Measurements from ENCODE around the gene PTGS1. TPM values are rescaled to one million over a fixed set of nuclear protein-coding genes. Genes with fewer than 3 reads are reported as not detected.

Gene PTGS1
- total and polyA plus RNA-seq, 9 of the 15 experiments (the other 6 are each of a cell fraction or from before 2014, with no cell fraction given): 3.4 to 12.9 (median 5.3) TPM

GRCh38 chr9:122347348-122348287 lies 23.2 kb upstream of the PTGS1 start:
- no peak overlapping the region for H3K27ac ChIP-seq (ENCODE audit: extremely low read depth, low read depth, low read length)
- peaks cover 0 to 10% of the 10 kb centered on the region in 2 experiments; a peak in 2 of 5 replicates for H3K27me3 ChIP-seq (ENCODE audit: control insufficient read depth in 2 of 2, insufficient read depth in 2 of 2, low read length in 2 of 2)
- CTCF ChIA-PET (ENCODE audit: low intra/inter-chr PET ratio): interaction anchor here (1.8 to 6.0 kb wide), 2 partner anchors 222 to 225 kb away, joined by 6 to 88 read pairs; no protein-coding TSS in a partner anchor
- FAIRE-seq (no peak), DNase-seq (ENCODE audit: extremely low read depth in 1 of 4, low spot score in 3 of 4) (no peak), ATAC-seq (no peak)
- H4K20me1 ChIP-seq (replicated peaks; ENCODE audit: control insufficient read depth, insufficient read depth, low read length): no peaks in the 10 kb centered on the region; the same call in 1 of the 2 replicates
- no peak overlapping the region for H3K4me3 ChIP-seq
- in situ Hi-C loops (cut with MboI): loop anchor here (25.0 kb wide), 1 partner anchor 660 kb away; no protein-coding TSS in a partner anchor
- no TSS peak for BruUV-seq (replicated peaks)
- POLR2A ChIA-PET: no interaction called here
- intact Hi-C loops (cut with micrococcal nuclease): no loop called here
- 25% methylated on average over 14 of the region's 16 CpGs for WGBS (ENCODE audit: insufficient coverage, low coverage, missing lambda C conversion rate)
- peak overlapping the region; percentile 37; the same call in 1 of the 2 replicates for H2AFZ ChIP-seq (ENCODE audit: low read depth, low read length)
- H3K4me2 ChIP-seq (ENCODE audit: insufficient read depth, low read length): no peak overlapping the region
- no peak overlapping the region for H3K9ac ChIP-seq (ENCODE audit: insufficient read depth in 1 of 2, low read depth in 2 of 2, low read length in 2 of 2)
- H3K36me3 ChIP-seq (ENCODE audit: control insufficient read depth, insufficient read depth, low read length): no peaks in the 10 kb centered on the region
- H3K9me3 ChIP-seq (replicated peaks; ENCODE audit: control insufficient read depth, insufficient read depth, low read depth, low read length): no peaks in the 10 kb centered on the region
- H3K4me1 ChIP-seq (replicated peaks in 1 of 2; ENCODE audit: control insufficient read depth in 2 of 2, insufficient read depth in 2 of 2, low read length in 2 of 2): peaks cover 0 to 4% of the 10 kb centered on the region in 2 experiments; a peak in 1 of 5 replicates
- no peaks in the 10 kb centered on the region for H3K79me2 ChIP-seq (ENCODE audit: control insufficient read depth, insufficient read depth, low read length)
- H3K9me1 ChIP-seq (ENCODE audit: control insufficient read depth, insufficient read depth, low read length): no peaks in the 10 kb centered on the region
- TF ChIP-seq ZFP36 (IDR thresholded peaks at IDR 0.05; ENCODE audit: low read depth, low read length, partially characterized antibody): peak; percentile 86
- TF ChIP-seq LCOR (CRISPR knock-in tag; IDR thresholded peaks at IDR 0.05): no peak
- no peak for TF ChIP-seq TEAD1 (CRISPR knock-in tag; IDR thresholded peaks at IDR 0.05)
- no peak for TF ChIP-seq CUX1 (CRISPR knock-in tag; IDR thresholded peaks at IDR 0.05)
- TF ChIP-seq SRSF9 (IDR thresholded peaks at IDR 0.05; ENCODE audit: borderline replicate concordance, low read depth, low read length): no peak
- no peak for TF ChIP-seq ARID3B (CRISPR knock-in tag; IDR thresholded peaks at IDR 0.05; ENCODE audit: borderline replicate concordance)
- TF ChIP-seq CHD1 (IDR thresholded peaks at IDR 0.05; ENCODE audit: low read length): no peak
- TF ChIP-seq PTBP1 (IDR thresholded peaks at IDR 0.05; ENCODE audit: low read depth, low read length): 0 out of 2 replicates have a peak, but pooled peaks have one; percentile 41
- no peak for TF ChIP-seq SAFB2 (IDR thresholded peaks at IDR 0.05; ENCODE audit: borderline replicate concordance, low read depth, low read length, severe bottlenecking)
- no peak for TF ChIP-seq USF2 (CRISPR knock-in tag; IDR thresholded peaks at IDR 0.05)
